ENCODE data around the gene PDSS2.

- TF ChIP-seq CTCF (IDR thresholded peaks at IDR 0.05) = no peak
- TF ChIP-seq ZFX (IDR thresholded peaks at IDR 0.05; ENCODE audit: borderline replicate concordance) = no peak
Measured at GRCh38 chr6:107315114-107315513, 144.2 kb downstream of the PDSS2 start.

Measured in 22Rv1 (cell line).